Measurements from ENCODE around the gene PSMD6.

PSMD6 gene

DNA sequence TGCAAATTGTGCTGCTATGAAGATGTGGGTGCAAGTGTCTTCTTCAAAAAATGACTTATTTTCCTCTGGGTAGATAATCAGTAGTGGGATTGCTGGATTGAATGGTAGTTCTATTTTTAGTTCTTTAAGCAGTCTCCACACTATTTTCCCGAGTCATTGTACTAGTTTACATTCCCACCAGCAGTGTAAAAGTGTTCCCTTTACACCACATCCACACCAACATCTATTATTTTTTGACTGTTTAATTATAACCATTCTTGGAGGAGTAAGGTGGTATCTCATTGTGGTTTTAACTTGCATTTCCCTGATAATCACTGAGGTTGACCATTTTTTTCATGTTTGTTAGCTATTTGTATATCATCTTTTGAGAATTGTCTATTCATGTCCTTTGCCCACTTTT, 19.7 kb upstream of the PSMD6 start:
- DNase-seq, result no peak

DNA sequence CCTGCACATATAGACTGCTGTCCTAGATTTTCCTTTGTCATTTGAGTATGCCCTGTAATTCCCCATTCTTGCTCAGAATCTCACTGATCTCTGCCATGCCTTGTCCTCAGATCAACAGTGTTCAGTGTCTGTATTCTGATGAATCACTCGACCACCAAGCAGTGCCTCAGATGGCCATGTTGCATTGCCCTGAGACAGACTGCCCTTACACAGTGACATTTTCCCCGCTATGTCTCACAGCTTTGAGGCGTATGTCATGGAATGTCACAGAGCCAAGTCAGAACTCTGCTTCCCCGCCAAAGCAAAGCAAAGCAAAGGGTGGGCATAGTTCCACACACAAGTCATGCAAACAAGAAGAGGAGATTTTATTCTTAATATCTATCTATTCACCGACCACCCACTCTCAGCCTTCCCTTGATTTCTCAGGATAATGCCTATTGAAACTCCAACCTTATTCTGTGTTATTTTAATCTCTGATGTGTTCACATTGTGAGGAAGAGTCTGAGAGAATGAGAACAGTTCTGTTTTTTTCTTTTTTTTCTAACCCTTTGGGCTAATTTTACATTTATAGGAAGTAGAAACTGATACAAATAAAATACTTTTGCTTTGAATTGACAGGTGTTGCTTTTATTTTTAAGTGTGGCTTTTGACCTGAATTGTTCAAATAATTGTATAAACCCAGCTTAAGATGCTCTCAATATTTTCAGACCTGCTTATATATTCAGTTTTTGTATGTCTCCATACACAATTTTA, 16.9 kb upstream of the PSMD6 start:
- DNase-seq, result no peak

DNA sequence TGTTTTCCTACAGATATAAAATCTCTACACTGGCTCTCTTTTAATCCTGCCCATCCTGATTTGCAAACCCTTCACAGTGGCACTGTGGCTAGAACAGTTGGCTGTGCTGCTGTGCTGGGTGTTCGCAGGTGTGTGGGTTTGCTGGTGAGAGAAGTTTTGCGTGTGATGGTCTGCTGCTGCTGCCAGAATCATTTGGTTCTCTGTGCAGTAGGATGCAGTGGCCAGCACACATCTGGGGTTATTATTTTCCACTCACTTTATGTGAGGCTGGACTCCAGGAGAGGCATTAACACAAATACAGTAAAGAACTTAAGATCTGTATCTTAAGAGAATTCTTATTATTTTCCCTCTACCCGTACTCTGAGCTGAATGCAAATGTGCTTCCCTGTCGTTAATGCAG, 16.0 kb upstream of the PSMD6 start:
- DNase-seq, result no peak

DNA sequence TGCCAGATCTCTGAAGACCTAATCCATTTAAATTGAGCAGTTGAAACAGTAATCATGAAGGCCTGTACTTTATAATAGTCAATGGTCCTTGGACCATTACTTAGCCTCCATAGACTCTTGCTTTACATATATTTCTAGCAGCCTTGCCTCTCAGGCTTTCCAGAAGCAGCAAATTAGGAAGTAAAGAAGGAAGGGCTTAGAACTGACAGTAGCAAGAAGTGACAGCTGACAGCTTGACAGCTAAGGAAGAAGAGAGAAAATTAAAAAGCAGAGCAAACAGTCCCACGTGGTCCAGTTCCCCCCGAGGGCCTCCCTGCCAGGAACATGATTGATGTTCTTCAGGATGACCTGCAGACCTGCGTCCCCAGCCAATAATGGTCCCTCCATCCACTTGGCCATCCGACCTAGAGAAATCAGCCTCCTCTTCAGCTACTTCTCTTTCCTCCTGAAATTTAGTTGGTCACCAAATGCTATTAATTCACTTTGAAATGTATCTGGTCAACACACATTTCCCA, 15.0 kb upstream of the PSMD6 start:
- DNase-seq, result no peak

DNA sequence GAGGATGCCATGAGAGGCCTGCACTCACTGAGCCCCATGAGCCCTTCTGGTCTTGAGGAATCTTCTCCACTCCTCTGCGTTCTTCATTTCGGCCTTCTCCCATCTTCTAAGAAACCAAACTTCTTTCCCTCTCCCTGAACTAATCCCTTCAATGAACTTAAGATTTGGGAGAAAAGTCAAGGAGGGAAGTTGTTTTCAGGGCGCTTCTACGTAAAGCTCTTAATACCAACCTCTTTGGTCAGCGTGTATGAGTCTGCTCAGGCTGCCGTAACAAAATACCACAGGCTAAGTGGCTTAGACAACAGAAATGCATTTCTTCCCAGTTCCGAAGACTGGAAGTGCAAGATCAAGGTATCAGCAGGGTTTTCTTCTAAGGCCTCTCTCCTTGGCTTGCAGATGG, 13.8 kb upstream of the PSMD6 start:
- DNase-seq, result no peak

DNA sequence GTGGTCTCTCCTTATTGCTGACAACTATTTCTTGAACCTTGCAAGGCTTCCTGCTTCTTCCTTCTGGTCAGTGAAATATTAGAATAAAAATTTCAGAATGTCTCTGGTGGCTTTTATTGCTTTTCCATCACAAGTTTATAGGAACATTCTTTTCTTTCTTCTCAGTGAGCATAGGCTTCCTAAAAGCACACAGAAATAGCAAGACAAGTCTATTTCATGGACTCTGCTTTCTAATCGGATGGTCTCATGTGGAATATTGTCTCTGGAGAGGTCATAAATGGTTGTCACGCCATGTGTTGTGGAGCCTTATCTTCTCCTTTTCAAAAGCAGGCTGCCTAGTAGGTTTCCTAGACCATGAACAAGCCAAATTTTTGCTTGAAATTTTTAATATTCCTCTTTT, 9.8 kb upstream of the PSMD6 start:
- no peak for DNase-seq

DNA sequence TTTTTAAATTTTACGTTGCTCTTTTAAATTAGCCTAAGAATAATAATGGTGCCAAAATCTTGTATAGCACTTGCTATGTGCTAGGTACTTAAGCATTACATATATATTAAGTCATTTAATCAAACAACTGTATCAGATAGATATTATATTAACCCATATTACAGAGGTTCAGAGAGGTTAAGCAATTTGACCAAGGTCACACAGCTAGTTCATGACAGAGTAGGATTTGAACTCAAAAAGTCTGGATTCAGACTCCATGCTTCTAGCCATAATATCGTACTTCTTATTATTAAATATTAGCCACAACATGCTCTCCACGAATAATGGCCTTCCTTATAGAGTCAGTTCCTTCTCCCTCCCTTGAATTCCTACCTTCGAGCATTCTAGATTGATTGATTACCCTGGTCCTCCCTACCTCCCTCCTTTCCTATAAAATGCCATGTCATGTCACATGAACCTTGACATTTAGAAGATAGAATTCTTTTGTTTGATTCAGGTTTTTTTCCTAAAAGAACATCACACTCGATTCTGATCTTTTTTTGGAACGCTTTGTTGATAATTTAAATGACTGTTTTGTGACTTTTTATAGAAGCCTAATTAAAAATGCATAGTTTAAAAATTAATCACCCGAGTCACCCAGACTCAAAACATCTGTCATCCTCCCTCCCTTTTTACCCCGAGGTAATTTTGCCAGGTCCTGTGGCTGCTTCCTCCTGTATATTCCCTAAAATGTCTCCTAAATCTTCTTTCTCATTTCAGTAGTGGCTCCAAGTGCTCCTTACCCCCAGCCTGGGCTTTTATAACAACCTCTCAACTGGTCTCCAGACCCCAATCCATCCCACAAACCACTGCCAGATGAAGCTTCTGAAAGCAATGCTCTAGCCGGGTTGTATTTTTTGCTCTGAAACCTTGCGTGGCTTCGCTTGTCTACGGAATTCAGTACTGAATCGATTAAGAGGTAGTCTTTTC, 8.5 kb upstream of the PSMD6 start:
- no peak for DNase-seq

DNA sequence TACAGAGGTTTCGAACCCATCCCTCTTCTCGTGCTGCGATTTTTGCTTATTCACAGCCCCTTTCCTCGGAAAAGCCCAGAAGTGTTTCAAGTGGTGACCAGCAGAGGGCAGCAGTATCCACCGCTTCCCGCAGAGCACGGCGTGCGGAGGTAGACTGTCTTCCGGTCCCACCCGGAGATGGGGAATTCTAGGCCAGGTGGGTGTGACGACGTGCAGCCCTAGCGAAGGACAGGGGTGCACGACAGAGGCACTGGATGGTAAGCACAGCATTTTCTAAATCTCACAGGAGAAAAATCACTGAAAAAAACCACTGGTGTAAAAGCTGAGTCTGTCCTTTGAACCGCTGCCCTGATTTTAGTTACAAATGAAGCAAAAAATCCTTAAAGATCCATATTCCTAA, 7.4 kb upstream of the PSMD6 start:
- peak; percentile 41 to 51 (median 48) for DNase-seq

DNA sequence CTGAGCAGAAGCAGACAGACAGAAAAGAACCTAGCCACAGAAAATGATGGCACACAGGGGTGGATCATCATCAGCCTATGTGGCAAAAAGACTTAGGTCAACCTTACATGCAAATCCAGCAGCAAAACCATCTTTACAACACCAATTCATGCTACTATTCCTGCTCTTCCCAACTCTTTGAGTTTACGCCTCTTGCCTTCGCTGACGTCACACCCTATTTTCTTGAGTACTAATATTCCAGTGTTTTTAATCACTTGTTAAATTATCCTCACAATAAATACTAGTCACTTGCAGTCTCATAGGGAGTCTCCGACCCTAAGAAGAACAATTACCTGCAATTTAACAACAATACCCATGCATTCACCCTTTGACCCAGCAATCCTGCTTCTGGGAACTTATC, 6.0 kb upstream of the PSMD6 start:
- no peak for DNase-seq

DNA sequence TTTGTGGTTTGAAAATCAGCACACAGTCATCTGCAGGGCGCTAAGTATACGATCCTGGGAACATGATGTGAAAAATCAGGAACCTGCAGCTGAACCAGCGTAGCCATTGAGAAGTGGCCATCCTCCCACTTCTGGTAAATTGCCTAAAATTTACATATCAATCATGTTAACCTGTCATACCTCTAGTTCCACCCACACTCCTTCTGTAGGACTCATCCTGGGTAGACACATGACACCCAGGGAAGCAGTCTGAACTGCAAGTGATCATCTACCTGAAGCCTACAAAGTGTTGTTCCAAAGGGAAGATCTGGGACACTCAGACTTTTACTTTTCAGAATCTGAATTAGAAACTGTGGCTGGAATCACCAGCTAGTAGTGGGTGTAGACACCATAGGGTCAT, 5.5 kb upstream of the PSMD6 start:
- DNase-seq, result no peak

DNA sequence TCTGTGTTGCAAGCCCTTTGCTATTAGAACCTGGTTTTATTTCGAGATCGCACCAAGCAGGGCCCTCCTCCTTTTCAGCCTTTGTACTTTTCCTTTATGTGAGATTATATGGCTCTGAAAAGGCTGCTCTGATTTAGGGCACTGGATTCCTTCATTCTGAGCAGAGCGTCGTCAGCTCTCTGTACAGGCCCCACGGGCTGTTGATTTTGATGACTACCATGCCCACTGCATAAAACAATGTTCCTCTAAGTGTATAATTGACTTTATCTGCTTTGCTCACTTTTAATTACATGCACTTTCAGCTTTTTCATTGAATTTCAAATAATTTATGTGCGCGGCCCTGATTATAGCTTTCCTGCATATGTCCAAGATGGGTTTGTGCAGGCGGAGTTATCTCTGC, 4.4 kb upstream of the PSMD6 start:
- no peak for DNase-seq

DNA sequence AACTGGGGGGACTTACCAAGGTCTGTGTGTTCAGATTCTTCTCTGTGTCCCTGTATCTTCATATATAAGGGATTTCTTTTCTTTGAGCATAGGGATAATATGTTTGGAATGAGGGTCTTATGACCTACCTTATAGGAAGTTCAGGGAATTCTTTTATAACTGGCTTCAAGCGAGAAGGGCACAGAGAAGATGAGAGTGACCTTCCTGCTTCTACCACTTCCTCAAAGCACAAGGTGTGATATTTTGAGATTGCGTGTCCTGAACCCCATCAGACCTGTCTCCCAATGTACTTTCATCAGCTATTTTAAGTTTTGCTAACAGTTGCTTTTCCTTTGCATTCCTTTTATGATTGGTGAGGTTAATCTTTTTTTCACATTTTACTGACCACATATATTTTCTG, 3.1 kb upstream of the PSMD6 start:
- no peak for DNase-seq

DNA sequence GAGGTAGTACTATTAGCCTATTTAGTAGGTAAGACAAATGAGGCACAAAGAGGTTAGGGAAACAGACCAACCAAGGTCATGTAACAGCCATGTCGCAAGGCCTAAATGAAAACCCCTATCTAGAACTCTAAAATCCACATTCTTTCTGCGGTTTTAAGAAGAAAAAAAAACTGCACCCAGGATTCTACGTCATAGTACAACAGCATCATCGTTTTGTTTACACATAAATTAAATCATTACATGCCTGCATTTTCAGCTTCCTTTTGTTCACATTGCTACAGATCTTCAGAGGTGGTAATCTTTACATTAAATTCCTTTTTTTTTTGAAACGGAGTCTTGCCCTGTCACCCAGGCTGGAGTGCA, 548 bp upstream of the PSMD6 start:
- no peak for DNase-seq

DNA sequence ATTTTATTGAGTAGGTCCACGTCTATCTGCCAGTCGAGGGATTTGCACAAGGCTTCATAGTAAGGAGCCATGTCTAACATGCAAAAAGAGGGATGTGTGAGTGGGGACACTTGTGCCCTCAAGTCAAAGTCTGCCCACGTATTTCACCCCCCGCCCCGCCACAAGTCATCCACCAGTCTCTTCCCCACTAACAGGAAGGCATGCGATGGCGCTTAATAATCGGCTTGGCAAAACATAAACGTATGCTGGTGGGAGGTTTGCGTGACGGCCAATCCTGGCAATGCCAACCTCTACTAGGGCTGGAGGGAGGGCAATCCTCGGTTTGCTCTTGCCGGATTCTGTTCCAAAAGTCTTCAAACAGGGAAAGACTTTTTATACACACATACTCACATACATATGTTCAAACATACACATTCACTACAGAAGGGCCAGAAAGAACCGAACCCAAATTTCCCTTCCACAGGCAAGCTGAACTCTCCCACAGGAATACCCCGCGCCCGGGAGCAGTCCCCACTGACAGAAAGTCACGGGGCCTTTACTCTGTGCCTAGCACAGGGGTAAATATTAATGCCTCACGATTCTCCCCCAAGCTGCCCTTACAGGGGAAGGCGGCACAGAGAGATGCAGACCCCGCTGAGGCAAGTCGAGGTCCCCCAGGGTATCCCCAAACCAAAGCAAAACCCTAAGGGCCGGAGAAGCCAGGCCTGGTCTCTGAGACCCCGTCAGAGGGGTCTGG, 675 bp downstream of the PSMD6 start:
- DNase-seq, result no peak

DNA sequence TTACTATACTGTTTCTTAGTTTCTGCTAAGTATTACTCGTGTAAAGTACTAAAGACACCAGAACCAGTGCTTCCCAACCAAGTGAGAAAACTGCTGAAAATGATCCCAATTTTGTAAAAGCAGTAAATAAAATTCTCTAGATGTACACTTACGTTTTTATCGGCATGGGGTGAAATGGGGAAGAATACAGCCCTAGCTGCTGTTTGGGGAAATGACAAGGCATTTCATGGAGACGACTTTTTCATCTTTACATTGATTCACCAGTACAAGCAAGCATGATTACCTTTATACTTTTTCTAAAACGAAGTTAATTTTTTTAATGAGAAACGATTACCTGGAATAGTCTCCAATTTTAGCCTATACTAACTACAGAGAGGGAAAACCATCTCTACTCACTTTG, 1.4 kb downstream of the PSMD6 start:
- DNase-seq, result no peak

DNA sequence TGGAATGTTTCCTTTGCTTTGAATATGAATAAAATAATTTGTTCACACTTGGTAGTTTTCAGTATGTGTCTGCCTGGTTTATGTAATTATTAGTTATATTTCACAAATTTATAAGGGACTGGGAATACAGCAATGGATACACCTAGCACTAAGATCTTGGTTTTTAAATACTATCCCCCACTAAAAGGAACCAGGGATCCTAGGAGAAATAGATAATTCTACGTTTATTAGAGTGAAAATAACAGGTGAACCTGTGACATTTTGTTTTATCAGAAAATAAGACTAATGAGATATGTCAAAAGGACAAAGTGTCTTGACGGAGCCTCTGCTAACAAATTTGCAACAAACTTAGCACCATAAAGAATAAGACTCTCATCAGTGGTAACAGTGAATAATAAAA, 3.4 kb downstream of the PSMD6 start:
- DNase-seq, result no peak

DNA sequence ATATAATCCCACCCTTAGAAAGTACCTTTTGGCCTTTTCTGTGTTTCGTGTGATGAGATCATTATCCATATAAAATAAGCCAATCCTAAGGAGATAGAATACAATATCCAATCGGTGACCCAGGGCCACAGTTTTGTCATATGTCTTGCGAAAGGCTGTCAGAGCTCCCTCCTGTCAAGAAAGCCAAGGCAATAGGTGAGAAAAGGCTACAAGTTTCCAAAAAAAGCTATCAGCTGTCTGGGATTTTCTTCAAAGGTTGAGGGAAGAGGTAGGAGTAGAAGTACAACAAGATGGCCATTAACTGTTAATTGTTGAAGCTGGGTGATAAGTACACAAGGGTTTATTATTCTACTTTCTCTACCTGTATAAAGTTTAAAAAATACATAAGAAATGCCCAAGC, 4.0 kb downstream of the PSMD6 start:
- DNase-seq, result no peak

DNA sequence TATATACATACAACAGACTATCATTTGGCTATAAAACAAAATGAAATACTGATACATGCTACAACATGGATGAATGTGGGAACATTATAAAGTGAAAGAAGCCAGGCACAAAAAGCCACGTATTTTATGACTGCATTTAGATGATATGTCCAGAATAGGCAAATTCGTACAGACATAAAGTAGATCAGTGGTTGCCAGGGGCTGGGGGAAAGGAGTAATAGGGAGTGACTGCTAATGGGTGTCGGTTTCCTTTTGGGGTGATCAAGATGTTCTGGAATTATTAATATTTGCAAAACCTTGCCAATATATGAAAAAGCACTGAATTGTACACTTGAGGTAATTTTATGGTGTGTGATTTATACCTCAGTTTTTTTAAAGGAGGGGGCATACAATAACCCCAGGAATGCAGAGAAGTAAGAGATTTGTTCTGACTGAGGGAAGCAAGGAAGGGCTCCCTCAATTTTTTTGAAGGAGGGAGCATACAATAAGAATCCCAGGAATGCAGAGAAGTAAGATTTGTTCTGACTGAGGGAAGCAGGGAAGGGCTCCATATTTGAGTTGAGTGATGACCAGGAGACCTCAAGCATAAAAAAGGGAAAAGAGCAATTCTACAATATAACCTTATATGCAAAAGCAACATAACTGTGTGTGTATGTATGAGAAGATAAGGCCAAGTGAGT, 6.2 kb downstream of the PSMD6 start:
- no peak for DNase-seq

DNA sequence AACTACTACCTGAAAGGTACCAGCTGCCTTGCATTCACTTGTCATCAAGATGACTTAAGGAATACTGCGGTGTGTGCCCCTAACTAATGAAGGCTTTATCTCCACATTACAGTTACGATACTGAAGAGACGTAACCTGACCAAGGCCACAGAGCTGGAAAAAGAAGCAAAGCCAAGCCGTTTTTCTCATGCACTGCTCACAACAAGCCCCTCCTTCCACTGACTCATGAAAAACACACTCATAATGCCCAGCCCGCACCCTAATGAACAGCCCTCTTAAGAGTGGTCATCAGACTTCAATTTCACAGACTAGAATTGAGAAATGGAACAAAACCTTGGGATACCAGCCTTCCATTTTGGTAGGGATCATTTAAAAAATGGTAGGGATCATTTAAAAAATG, 11.6 kb downstream of the PSMD6 start:
- DNase-seq, result no peak

DNA sequence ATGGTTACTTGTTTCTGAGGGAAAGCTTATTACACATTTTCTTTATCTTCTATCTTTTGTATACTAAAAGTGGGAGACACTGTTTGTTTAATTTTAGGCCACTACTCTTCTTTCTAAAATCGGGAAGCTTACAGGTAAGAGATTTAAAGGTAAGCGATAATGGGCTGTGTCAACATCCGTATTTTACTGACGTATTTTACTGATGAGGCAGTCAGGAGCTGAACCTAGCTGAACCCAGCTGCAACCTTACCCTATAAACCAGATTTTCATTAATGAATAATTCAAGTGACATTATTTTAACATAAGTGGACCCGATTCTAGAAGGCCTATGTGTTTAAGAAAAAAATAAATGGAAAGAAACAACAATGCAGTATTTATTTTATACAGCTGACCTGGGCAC, 13.1 kb downstream of the PSMD6 start:
- no peak for DNase-seq

DNA sequence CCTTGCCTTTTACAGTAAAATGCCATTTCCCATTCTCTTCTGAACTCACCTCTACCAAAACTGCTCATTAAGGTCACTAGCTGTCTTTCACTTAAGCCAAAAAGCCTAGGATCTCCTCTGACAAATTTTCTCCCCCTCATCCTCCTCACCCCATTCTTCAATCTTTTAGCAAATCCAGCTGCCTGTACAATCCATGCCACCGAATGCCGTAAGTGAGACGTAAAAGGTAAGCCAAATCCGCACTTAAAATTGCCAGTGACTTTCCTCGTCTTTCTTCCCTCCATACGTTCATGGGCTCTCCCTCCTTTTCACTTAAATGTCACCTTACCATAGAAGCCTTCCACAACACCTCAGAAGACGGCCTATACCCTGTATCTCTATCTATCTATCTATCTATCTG, 13.8 kb downstream of the PSMD6 start:
- no peak for DNase-seq

DNA sequence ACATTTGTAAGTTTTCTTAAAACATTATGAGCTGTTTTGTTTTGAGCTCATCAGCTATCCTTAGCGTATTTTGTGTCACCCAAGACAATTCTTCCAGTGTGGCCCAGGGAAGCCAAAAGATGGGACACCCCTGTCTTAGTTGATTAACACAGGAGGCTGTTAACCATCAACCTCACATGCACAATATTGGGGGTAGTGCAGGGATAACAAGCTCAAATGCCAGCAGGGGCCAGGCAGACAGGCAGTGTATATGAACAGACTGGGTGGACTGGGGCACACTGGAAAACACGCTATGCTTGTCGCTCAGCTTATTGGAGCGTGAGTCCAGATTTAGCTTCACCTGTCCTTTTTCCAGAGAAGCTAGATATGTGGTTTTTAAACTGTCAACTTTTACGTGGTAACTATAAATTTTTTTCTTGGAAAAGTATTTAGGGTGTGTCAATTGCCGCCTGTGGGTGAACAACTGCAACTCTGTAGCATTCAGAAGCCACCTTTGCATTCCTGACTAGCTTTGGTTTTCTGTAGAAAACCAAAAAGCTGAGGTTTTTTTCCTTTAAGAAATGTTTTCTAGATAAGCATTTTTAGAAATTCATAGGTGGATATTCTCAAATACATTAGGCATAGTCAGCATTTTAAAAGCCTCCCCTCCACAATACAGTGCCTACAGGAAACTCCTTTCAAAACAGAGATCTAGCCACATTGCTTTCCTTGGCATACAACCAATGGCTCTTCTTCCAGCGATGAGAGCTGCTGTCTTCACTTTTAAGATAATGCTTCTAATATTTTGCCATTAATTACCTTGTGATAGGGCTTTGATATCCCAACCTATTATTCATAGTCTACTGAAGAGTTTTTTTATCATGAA, 14.6 kb downstream of the PSMD6 start:
- DNase-seq, result no peak

All from activated CD4-positive, CD25-positive, alpha-beta regulatory T cell (primary cell).